D721Med (cell line): ENCODE measurements around the gene MAGEF1.

Source experiments
- DNase-seq: peaks from one replicate; pipeline ENCODE4 v3.0.0; 2011; ENCODE audit warnings: low spot score; ENCODE audit not compliant: insufficient read length
- FAIRE-seq: peaks from 2 replicates; lab custom pipeline; 2011; peaks lifted over from hg19 to GRCh38; lab: Jason Lieb, UNC
- CTCF ChIP-seq: IDR thresholded peaks from 2 replicates; pipeline ENCODE4 v1.5.1; 2012; ENCODE audit warnings: mild to moderate bottlenecking, control low read depth; ENCODE audit not compliant: insufficient read depth; ENCODE audit errors: missing control alignments

MAGEF1 gene

GRCh38 chr3:184710870-184711492 is 883 bp downstream of the MAGEF1 start:
- FAIRE-seq (no peak), DNase-seq (no peak)
- no peak for TF ChIP-seq CTCF

DNA sequence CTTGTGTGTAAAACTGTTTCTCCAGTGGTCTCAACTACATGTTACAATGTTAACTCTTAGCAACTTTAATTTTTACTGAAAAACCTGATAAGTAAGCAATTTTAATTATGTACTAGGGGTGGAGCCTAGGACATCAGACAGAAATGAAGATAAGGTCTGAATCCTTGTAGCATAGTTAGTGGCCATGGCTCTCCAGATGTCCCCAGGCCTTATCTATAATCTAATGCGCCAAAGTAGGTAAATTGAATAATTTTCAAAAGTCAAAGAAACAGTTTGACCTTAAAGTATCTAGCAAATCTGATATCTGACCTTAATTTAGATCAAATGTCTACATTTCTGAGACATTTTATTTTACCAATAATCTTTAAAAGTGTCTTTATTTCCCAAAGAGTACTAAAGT is 8.2 kb downstream of the MAGEF1 start:
- no peak for DNase-seq
- FAIRE-seq = no peak
- TF ChIP-seq CTCF = no peak

- DNase-seq (no peak), FAIRE-seq (no peak)
- no peak for TF ChIP-seq CTCF
These were observed 11.1 kb downstream of the MAGEF1 start for GRCh38 chr3:184700759-184701158.

DNA sequence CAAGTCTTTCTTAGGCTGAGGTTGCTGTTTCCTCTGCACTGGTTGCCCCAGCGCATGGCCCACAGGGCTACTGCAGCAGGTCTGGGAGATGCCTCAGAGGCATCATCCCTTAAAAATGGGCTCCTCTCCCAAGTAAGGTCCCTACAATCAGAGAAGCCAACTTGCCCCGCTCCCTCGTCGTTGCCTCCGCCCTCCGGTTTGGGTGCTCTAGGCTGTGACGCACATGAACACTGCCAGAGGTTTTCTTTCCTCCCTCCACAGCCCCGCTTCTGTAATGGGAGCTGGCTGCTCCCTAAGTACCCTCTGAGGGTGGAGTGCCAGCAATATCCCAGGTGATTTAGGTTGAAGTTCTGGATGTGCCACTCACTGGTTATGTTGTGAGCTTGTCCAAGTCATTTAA is 14.0 kb downstream of the MAGEF1 start:
- no peak for DNase-seq
- no peak for FAIRE-seq
- TF ChIP-seq CTCF = no peak

DNA sequence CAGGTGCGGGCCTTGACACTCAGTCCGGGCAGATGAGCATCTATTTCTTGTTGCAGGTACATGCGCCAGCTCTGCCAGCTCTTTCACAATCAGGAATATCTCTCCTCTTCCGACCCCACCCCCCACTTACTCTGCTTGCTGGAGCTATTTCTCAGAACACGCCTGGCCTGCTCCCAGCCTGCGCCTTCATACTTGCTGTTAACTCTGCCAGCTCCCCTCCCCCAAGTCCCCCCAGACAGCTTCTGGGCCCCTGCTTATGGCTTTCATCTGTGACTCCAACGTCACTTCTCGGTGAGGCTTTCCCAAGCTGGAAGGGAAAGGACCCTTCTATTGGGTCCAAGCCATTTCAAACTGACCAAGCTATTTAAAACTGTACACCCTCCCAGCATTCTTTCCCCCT is 15.2 kb downstream of the MAGEF1 start:
- TF ChIP-seq CTCF = no peak
- FAIRE-seq = no peak

GRCh38 chr3:184694716-184695115 is 17.1 kb downstream of the MAGEF1 start:
- FAIRE-seq = no peak
- TF ChIP-seq CTCF = no peak
- no peak for DNase-seq

More for the DNA sequence above, 15.2 kb downstream of the MAGEF1 start:
- no peak for DNase-seq

DNA sequence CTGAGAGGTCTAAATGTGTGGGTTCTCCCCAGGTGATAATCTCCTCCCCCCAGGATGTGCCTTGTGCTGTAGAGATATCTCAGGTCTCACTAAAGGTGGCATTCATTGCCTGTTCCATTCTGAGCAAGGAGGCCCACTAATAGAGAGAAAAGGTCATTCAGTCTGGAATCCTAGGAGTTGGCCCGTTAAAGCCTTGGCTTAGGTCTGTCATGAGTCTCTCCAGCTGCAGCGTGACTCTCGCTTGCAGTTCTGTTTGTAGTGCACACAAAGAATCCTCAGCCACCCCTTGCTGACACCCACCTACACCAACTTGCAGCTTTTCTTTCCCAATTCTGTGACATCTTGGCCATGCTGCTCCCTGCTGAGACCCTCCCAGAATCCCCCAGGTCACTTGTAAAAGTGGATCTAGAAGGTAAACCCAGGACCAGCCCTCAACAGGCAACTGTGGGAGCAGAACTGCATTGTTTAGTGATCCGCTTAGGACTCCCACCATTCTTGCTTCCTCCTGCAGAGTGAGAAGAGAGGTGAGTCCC is 17.7 kb downstream of the MAGEF1 start:
- TF ChIP-seq CTCF = no peak
- FAIRE-seq = no peak
- no peak for DNase-seq
